Left ventricle myocardium inferior (tissue), 1 donor: Measurements from ENCODE around the gene ZCCHC8. TPM values are rescaled to one million over a fixed set of nuclear protein-coding genes. Genes with fewer than 3 reads are reported as not detected.

Experiments
- DNase-seq: peaks from one replicate; pipeline ENCODE4 v3.0.0-alpha.2; 2020
- H3K27ac ChIP-seq: fragments of 200-600 bp; replicated peaks from 2 replicates; pipeline ENCODE4 v1.8.0; 2021
- H3K27me3 ChIP-seq: fragments of 200-600 bp; 2 replicates; pipeline ENCODE4 v1.8.0; 2021; ENCODE audit warnings: low read depth
- H3K36me3 ChIP-seq: fragments of 200-600 bp; 2 replicates; pipeline ENCODE4 v1.8.0; 2021
- H3K4me1 ChIP-seq: fragments of 200-600 bp; 2 replicates; pipeline ENCODE4 v1.8.0; 2021
- H3K4me3 ChIP-seq: fragments of 200-600 bp; 2 replicates; pipeline ENCODE4 v1.8.0; 2021; ENCODE audit warnings: mild to moderate bottlenecking, moderate library complexity
- H3K9me3 ChIP-seq: fragments of 200-600 bp; replicated peaks from 2 replicates; pipeline ENCODE4 v1.8.0; 2021
- intact Hi-C: fragments of 100-400 bp; cut with micrococcal nuclease; formaldehyde crosslinking; loops from one replicate; pipeline ENCODE4 v1.11.0; 2022
- total RNA-seq: library from RNA; stranded (reverse); fragmentation: NEBNext Ultra II Directional; extraction: Animal tissue kit (Norgen Biotek cat#: 25700); gene quantifications from one replicate; pipeline ENCODE4 v1.2.1, GENCODE V29; 2021
- TF ChIP-seq, protein P1 (sequence below): fragments of 200-600 bp; IDR thresholded peaks from 2 replicates; pipeline ENCODE4 v1.8.0; 2021; ENCODE audit warnings: antibody characterized with exemption, mild to moderate bottlenecking, borderline replicate concordance
- donor health status: DM: no; HTN: yes; CAD: no; lungs with severe emphysema.

Gene ZCCHC8
- total RNA-seq, 1 donor from 2014 or later = 8.4 TPM

DNA sequence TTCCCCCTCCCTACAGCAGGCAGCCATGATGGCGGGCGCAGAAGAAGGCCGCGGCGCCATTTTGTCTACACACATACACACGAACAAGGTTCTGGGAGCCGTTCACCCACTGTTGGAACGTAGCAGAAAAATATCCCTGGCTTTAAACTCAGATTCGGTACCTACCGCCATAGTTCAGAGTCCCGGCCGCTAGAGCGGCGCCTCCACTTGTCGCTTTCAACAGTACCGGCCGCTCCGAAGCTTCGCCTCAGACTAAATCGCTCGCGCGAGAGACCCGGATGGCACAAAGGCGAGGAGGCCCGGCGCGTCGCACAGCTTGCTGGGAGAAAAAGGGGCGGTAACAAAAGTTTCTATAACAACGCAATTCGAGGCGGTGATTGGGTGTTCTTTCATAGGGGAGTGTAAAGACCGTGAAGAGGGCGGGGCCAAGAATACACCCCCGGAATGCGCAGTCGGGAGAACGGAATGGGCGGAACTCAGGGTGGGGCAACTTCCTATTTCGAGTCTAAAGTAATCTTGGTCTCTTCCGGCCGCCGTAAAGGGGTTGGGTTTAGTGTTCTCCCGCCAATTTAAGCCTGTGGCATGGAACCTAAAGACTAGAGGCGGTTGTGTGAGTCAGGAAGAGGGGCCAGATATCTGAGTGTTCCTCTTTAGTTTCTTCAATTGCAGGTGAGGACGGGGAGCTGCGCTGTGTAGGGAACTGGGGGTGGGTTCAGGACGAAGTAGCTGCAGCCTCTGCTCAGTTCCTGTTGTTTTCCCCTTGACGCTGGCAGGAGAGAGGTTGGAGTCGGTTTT, 26.1 kb upstream of the ZCCHC8 start, which contains the start of the genes KNTC1 and RSRC2:
Gene KNTC1 (plus strand): TSS at position 567 of the 795 bp plus-strand sequence. CDS start 2,815 bp downstream, outside the sequence.
Gene RSRC2 (minus strand): TSS at position 254 of the 795 bp plus-strand sequence. CDS start 83 bp downstream, at position 171.
- DNase-seq = peak; percentile 96
- no peaks in the 10 kb centered on the region for H3K9me3 ChIP-seq
- H3K4me1 ChIP-seq = peaks cover 55% of the 10 kb centered on the region
- no peaks in the 10 kb centered on the region for H3K27me3 ChIP-seq
- H3K4me3 ChIP-seq = peak within 1 kb of the TSS; percentile 75
- H3K36me3 ChIP-seq = peaks cover 13% of the 10 kb centered on the region
- H3K27ac ChIP-seq = peak within 1 kb of the TSS; percentile 99
- intact Hi-C loops = no loop called here
- TF ChIP-seq, protein P1, sequence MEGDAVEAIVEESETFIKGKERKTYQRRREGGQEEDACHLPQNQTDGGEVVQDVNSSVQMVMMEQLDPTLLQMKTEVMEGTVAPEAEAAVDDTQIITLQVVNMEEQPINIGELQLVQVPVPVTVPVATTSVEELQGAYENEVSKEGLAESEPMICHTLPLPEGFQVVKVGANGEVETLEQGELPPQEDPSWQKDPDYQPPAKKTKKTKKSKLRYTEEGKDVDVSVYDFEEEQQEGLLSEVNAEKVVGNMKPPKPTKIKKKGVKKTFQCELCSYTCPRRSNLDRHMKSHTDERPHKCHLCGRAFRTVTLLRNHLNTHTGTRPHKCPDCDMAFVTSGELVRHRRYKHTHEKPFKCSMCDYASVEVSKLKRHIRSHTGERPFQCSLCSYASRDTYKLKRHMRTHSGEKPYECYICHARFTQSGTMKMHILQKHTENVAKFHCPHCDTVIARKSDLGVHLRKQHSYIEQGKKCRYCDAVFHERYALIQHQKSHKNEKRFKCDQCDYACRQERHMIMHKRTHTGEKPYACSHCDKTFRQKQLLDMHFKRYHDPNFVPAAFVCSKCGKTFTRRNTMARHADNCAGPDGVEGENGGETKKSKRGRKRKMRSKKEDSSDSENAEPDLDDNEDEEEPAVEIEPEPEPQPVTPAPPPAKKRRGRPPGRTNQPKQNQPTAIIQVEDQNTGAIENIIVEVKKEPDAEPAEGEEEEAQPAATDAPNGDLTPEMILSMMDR = no peak

DNA sequence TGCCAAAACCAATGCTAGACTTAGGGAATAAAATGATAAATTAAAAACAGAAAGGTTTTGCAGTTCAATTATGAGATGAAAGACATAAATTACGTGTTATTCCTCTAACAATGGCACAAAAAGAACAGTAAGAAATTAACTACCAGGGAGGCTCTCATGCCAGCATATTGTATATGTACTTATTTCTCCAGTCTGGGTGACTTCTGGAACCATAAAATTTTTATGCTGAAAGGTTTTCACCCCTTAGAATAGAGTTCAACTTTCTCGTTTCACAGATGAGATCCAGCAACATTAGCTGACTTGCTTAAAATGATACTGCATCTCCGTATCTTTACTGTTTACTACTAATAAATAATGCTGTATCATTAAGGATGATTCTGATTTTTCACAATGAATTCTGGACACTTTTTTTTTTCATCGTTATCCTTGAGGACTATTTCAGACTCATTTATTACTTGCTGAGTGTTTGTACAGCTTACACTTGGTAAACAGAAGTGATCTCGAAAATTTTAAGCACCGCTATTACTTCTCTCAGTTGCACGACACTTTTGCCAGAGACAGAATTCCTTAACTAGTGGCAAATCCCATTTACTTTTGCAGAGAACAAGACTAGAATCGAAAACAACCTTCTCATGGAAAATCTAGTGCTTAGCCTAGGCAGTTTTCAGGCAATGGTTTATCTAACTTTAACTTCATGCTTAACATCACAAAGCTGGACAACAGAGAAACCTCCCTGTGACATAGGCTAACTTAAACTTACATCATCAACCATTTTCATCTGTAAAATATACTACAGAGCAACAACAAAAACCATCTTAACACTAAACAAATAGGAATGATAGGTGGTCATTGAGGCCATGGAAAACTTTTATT, 23.4 kb upstream of the ZCCHC8 start:
- Histone ChIP-seq H3K4me1 (peaks cover 67% of the 10 kb centered on the region), H3K4me3 (peak overlapping the region; percentile 75), H3K36me3 (peaks cover 41% of the 10 kb centered on the region), H3K27ac (no peak overlapping the region), H3K27me3 (no peaks in the 10 kb centered on the region), H3K9me3 (no peaks in the 10 kb centered on the region)
- no peak for DNase-seq
- TF ChIP-seq, protein P1 = no peak
- intact Hi-C loops = no loop called here

DNA sequence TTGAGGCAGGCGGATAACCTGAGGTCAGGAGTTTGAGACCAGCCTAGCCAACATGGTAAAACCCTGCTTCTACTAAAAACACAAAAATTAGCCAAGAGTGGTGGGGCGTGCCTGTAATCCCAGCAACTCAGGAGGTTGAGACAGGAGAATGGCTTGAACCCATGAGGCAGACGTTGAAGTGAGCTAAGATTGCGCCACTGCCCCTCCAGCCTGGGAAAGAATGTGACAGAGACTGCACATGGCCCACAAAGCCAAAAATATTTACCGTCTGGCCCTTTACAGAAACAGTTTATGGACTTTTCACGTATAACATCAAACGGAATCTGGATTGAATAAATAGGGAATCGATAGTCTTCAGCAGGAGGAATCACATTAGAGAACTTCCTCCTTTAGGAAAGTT, 22.5 kb upstream of the ZCCHC8 start:
- intact Hi-C loops = no loop called here
- TF ChIP-seq, protein P1 = no peak
- Histone ChIP-seq H3K4me1 (peaks cover 69% of the 10 kb centered on the region), H3K27me3 (no peaks in the 10 kb centered on the region), H3K27ac (peak overlapping the region; percentile 10), H3K9me3 (no peaks in the 10 kb centered on the region), H3K36me3 (peaks cover 49% of the 10 kb centered on the region), H3K4me3 (peak overlapping the region; percentile 75)
- no peak for DNase-seq

DNA sequence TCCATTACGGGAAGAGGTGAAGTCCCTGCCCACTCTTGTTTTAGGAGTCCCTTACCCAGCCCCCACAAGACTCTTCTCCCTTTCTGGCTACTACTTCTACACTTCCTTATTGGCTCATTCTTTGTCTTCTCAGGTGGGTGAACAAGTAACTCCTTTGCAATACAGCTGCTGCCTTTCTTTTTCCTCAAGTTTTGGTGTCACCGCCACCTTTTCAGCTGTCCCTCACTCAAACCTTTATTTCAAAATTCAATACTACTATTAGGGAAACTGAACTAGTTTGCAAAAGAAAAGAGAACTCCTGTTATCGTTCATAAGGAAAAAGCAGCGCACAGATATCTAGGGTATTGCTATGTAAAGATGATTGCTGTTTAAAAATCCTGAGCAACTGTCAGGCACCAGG, 19.9 kb upstream of the ZCCHC8 start:
- Histone ChIP-seq H3K4me1 (peaks cover 60% of the 10 kb centered on the region), H3K9me3 (no peaks in the 10 kb centered on the region), H3K4me3 (no peak overlapping the region), H3K27me3 (no peaks in the 10 kb centered on the region), H3K36me3 (peaks cover 75% of the 10 kb centered on the region), H3K27ac (no peak overlapping the region)
- TF ChIP-seq, protein P1 = no peak
- DNase-seq = no peak
- intact Hi-C loops = no loop called here

DNA sequence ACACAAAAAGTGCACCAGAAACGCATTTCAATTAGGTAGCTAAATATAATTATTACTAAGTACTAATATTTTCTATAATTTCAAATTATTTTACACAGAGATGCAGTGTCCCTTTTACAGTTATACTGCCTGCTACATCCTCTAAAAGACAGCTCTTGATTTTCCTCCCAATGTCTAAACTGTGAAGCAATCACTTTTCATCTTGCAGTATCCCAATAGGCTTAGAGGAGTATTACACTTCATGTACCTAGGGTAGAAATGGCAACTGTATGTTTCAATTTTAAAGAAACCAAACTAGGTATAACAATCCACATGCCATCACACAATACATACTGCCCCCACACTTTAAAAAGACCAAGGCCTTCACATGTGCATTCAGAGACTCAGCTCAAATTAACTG, 18.7 kb upstream of the ZCCHC8 start:
- peaks cover 48% of the 10 kb centered on the region for H3K4me1 ChIP-seq
- H3K4me3 ChIP-seq = no peak overlapping the region
- H3K27me3 ChIP-seq = no peaks in the 10 kb centered on the region
- no peaks in the 10 kb centered on the region for H3K9me3 ChIP-seq
- intact Hi-C loops = no loop called here
- H3K36me3 ChIP-seq = peaks cover 81% of the 10 kb centered on the region
- no peak for DNase-seq
- no peak overlapping the region for H3K27ac ChIP-seq
- TF ChIP-seq, protein P1 = no peak
